K562 (cell line): ENCODE results near the gene NAA10. TPM values are rescaled to one million over a fixed set of nuclear protein-coding genes. Genes with fewer than 3 reads are reported as not detected.

Experiments
- CBFA2T3 ChIP-seq: fragments of 450-650 bp; IDR thresholded peaks from 2 replicates; pipeline ENCODE4 v1.6.1; 2017
- CLOCK ChIP-seq: fragments of 250-450 bp; sonication (Bioruptor Pico); IDR thresholded peaks from 2 replicates; pipeline ENCODE4 v1.4.0; 2020; ENCODE audit warnings: mild to moderate bottlenecking, moderate library complexity, borderline replicate concordance
- HDAC8 ChIP-seq: fragments of 450-650 bp; IDR thresholded peaks from 2 replicates; pipeline ENCODE4 v1.6.1; 2016; ENCODE audit warnings: mild to moderate bottlenecking, missing genetic modification characterization, moderate library complexity, missing compliant biosample characterization
- KDM5B ChIP-seq: fragments of 200-600 bp; sonication (generic); IDR thresholded peaks from 2 replicates; pipeline ENCODE4 v1.6.1; 2012; ENCODE audit warnings: low read depth, mild to moderate bottlenecking, moderate library complexity, low read length, control low read depth, inconsistent platforms; ENCODE audit not compliant: insufficient replicate concordance
- MBD1 ChIP-seq: fragments of 250-450 bp; sonication (Bioruptor Pico); IDR thresholded peaks from 2 replicates; pipeline ENCODE4 v1.8.0; 2022; ENCODE audit warnings: inconsistent platforms
- NR1H2 ChIP-seq: sonication (generic); formaldehyde crosslinking; IDR thresholded peaks from 2 replicates; pipeline ENCODE4 v1.4.0; 2020; ENCODE audit warnings: mild to moderate bottlenecking, missing genetic modification reagents
- PHB2 ChIP-seq: fragments of 450-650 bp; IDR thresholded peaks from 2 replicates; pipeline ENCODE4 v1.6.1; 2017; ENCODE audit warnings: low read depth
- RBM14 ChIP-seq: fragments of 200-400 bp; formaldehyde crosslinking; IDR thresholded peaks from 2 replicates; pipeline ENCODE4 v1.6.1; 2018; ENCODE audit warnings: low read depth, mild to moderate bottlenecking, low read length, moderate library complexity, borderline replicate concordance; ENCODE audit not compliant: insufficient read depth
- TAL1 ChIP-seq: fragments of 450-650 bp; IDR thresholded peaks from 2 replicates; pipeline ENCODE4 v1.6.1; 2016; ENCODE audit warnings: mild to moderate bottlenecking
- TGIF2 ChIP-seq: sonication (generic); formaldehyde crosslinking; IDR thresholded peaks from 2 replicates; pipeline ENCODE4 v1.8.1; 2022; ENCODE audit warnings: mild to moderate bottlenecking, missing genetic modification reagents, moderate library complexity
- ZBTB11 ChIP-seq, 3 experiments: fragments of 200-800 bp in 1 of 3; fragments of 250-450 bp in 1 of 3; fragments of 450-650 bp in 1 of 3; sonication (Bioruptor Pico) in 1 of 3; sonication (Bioruptor generic) in 1 of 3; formaldehyde crosslinking in 1 of 3; IDR thresholded peaks; 2 replicates each; pipeline versions ENCODE4 v1.6.1 to v1.8.0; 2016 to 2022; ENCODE audit warnings: mild to moderate bottlenecking in 2 of 3, missing genetic modification characterization in 2 of 3, missing compliant biosample characterization in 1 of 3, moderate library complexity in 1 of 3
- ZBTB17 ChIP-seq: fragments of 450-650 bp; formaldehyde crosslinking; IDR thresholded peaks from 2 replicates; pipeline ENCODE4 v1.4.0; 2020; ENCODE audit warnings: mild to moderate bottlenecking
- ZNF324 ChIP-seq: fragments of 250-450 bp; sonication (Bioruptor Pico); IDR thresholded peaks from 2 replicates; pipeline ENCODE4 v1.4.0; 2020; ENCODE audit warnings: mild to moderate bottlenecking
- ZNF76 ChIP-seq: fragments of 250-450 bp; sonication (Bioruptor Pico); IDR thresholded peaks from 2 replicates; pipeline ENCODE4 v1.4.0; 2020; ENCODE audit warnings: mild to moderate bottlenecking, moderate library complexity, borderline replicate concordance
- ZZZ3 ChIP-seq: fragments of 450-650 bp; IDR thresholded peaks from 2 replicates; pipeline ENCODE4 v1.6.1; 2016; ENCODE audit warnings: antibody characterized with exemption, mild to moderate bottlenecking, moderate library complexity
- polyA plus RNA-seq, 8 experiments: library from polyadenylated mRNA; depleted of rRNA in 4 of 8; stranded (reverse) in 5 of 8; unstranded in 3 of 8; fragments of >200 nt; fragmentation: Nextera tagmentation in 2 of 8; fragmentation: Illumina TruSeq in 1 of 8; extraction: Ambion mirVana in 2 of 8; extraction: Trizol in 1 of 8; gene quantifications; 2 replicates each; pipeline versions ENCODE4 v1.2.1 to v1.2.3, GENCODE V29; 2011 to 2014; ENCODE audit warnings: inconsistent platforms in 1 of 8, missing spikeins in 1 of 8
- total RNA-seq, 7 experiments: library from RNA; depleted of rRNA in 6 of 7; stranded (reverse); fragments of >200 nt in 6 of 7; fragmentation: Illumina TruSeq in 2 of 7; extraction: Trizol in 2 of 7; gene quantifications; 2 replicates each; pipeline versions ENCODE4 v1.2.1 to v1.2.3, GENCODE V29; 2011 to 2021; ENCODE audit warnings: low replicate concordance in 1 of 7
- TF ChIP-seq, protein P1 (sequence below): fragments of 250-450 bp; sonication (Bioruptor Pico); IDR thresholded peaks from 2 replicates; pipeline ENCODE4 v1.8.0; 2021; ENCODE audit warnings: moderate library complexity, mild to moderate bottlenecking, inconsistent platforms

Gene NAA10
- total and polyA plus RNA-seq, 9 of the 15 experiments (the other 6 are each of a cell fraction or from before 2014, with no cell fraction given), result 11.1 to 250 (median 134) TPM

- TF ChIP-seq TGIF2 (CRISPR knock-in tag), result no peak; the same call in 1 of the 2 replicates
- no peak for TF ChIP-seq ZNF324
- TF ChIP-seq CLOCK (CRISPR knock-in tag), result no peak
- TF ChIP-seq TAL1, result no peak
- TF ChIP-seq NR1H2 (CRISPR knock-in tag), result peak; percentile 77; the same call in 1 of the 2 replicates
- TF ChIP-seq KDM5B, result peak; percentile 39
- peak in 2 of 3 experiments; percentile 16 to 88; a peak in 2 of 6 replicates for TF ChIP-seq ZBTB11 (CRISPR knock-in tag; IDR thresholded peaks at IDR 0.05)
- 0 out of 2 replicates have a peak, but pooled peaks have one; percentile 19 for TF ChIP-seq RBM14
- TF ChIP-seq, protein P1, sequence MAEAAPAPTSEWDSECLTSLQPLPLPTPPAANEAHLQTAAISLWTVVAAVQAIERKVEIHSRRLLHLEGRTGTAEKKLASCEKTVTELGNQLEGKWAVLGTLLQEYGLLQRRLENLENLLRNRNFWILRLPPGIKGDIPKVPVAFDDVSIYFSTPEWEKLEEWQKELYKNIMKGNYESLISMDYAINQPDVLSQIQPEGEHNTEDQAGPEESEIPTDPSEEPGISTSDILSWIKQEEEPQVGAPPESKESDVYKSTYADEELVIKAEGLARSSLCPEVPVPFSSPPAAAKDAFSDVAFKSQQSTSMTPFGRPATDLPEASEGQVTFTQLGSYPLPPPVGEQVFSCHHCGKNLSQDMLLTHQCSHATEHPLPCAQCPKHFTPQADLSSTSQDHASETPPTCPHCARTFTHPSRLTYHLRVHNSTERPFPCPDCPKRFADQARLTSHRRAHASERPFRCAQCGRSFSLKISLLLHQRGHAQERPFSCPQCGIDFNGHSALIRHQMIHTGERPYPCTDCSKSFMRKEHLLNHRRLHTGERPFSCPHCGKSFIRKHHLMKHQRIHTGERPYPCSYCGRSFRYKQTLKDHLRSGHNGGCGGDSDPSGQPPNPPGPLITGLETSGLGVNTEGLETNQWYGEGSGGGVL (CRISPR knock-in tag), result no peak
- TF ChIP-seq MBD1 (CRISPR knock-in tag), result no peak
- TF ChIP-seq ZBTB17, result no peak
- TF ChIP-seq HDAC8, result peak; percentile 91
- no peak for TF ChIP-seq ZZZ3
- no peak for TF ChIP-seq ZNF76 (CRISPR knock-in tag)
- no peak for TF ChIP-seq PHB2
- 0 out of 2 replicates have a peak, but pooled peaks have one; percentile 5 for TF ChIP-seq CBFA2T3
These were observed 36.9 kb upstream of the NAA10 start, which contains the start of gene HCFC1 (continued) for GRCh38 chrX:153971450-153972367.
